GM12878 (cell line): ENCODE results near the gene LPCAT3. TPM values are rescaled to one million over a fixed set of nuclear protein-coding genes. Genes with fewer than 3 reads are reported as not detected.

Experiments used
- ATAC-seq: fragments of 200-7000 bp; cut with Tn5 transposase; 3 replicates; pipeline ENCODE4 v1.9.1; 2020; ENCODE audit warnings: mild to moderate bottlenecking, moderate library complexity
- BruUV-seq: library from RNA; stranded (reverse); fragments of 400-500 nt; replicated peaks from 2 replicates; lab custom pipeline; 2021; lab: Mats Ljungman, UMichigan
- CTCF ChIA-PET: fragments of 300-600 bp; sonication (Branson Sonifier 250); formaldehyde crosslinking; extraction: SDS; loops from one replicate; lab custom pipeline; 2021; ENCODE audit warnings: inconsistent platforms; lab: Yijun Ruan, JAX
- POLR2A ChIA-PET: fragments of 350-600 bp; formaldehyde crosslinking; extraction: SDS; loops from one replicate; lab custom pipeline; 2021; ENCODE audit warnings: inconsistent platforms; lab: Charles Lee
- RAD21 ChIA-PET: fragments of 300-600 bp; sonication (Branson Sonifier 250); formaldehyde crosslinking; loops from one replicate; lab custom pipeline; 2023; ENCODE audit warnings: antibody characterized with exemption; ENCODE audit not compliant: unreplicated experiment; lab: Charles Lee
- SMC1A ChIA-PET: fragments of 300-600 bp; sonication (Branson Sonifier 250); formaldehyde crosslinking; loops from one replicate; lab custom pipeline; 2023; ENCODE audit not compliant: unreplicated experiment, uncharacterized antibody; lab: Charles Lee
- DNase-seq: peaks from one replicate; pipeline ENCODE4 v3.0.0-alpha.2; 2011; ENCODE audit warnings: low read depth, low spot score
- FAIRE-seq: peaks from 3 replicates; lab custom pipeline; 2011; peaks lifted over from hg19 to GRCh38; lab: Jason Lieb, UNC
- H2AFZ ChIP-seq: 2 replicates; pipeline ENCODE4 v1.6.0; 2011; ENCODE audit warnings: low read depth, low read length, control low read depth; ENCODE audit not compliant: control insufficient read depth
- H3K27ac ChIP-seq: 2 replicates; pipeline ENCODE4 v1.5.1; 2011; ENCODE audit warnings: control low read depth; ENCODE audit not compliant: control insufficient read depth, insufficient read depth
- H3K27me3 ChIP-seq, 2 experiments: replicated peaks in 1 of 2; 2 replicates each; pipeline versions ENCODE4 v1.6.0 to v1.6.1; 2011; ENCODE audit warnings: low read length in 1 of 2; ENCODE audit not compliant: control insufficient read depth in 2 of 2, insufficient read depth in 2 of 2
- H3K36me3 ChIP-seq, 2 experiments: 2 replicates each; pipeline ENCODE4 v1.5.1; 2011; ENCODE audit warnings: low read length in 1 of 2; ENCODE audit not compliant: control insufficient read depth in 2 of 2, insufficient read depth in 2 of 2
- H3K4me1 ChIP-seq: 2 replicates; pipeline ENCODE4 v1.6.1; 2011; ENCODE audit warnings: mild to moderate bottlenecking, low read length, moderate library complexity, mixed read lengths; ENCODE audit not compliant: control insufficient read depth, insufficient read depth
- H3K4me2 ChIP-seq: 2 replicates; pipeline ENCODE4 v1.6.0; 2011; ENCODE audit warnings: control low read depth; ENCODE audit not compliant: control insufficient read depth, insufficient read depth
- H3K4me3 ChIP-seq: fragments of 200-600 bp; sonication (generic); 2 replicates; pipeline ENCODE4 v1.5.1; 2016
- H3K79me2 ChIP-seq: 2 replicates; pipeline ENCODE4 v1.6.0; 2011; ENCODE audit warnings: low read length; ENCODE audit not compliant: control insufficient read depth, insufficient read depth
- H3K9ac ChIP-seq: 2 replicates; pipeline ENCODE4 v1.8.0; 2011; ENCODE audit warnings: low read length, control low read depth, mixed read lengths; ENCODE audit not compliant: control insufficient read depth, insufficient read depth
- H3K9me3 ChIP-seq: replicated peaks from 3 replicates; pipeline ENCODE4 v1.5.1; 2011; ENCODE audit warnings: mild to moderate bottlenecking, low read length; ENCODE audit not compliant: control insufficient read depth, insufficient read depth
- H4K20me1 ChIP-seq: 2 replicates; pipeline ENCODE4 v1.6.0; 2011; ENCODE audit not compliant: control insufficient read depth, insufficient read depth
- BMI1 ChIP-seq: fragments of 450-650 bp; IDR thresholded peaks from 2 replicates; pipeline ENCODE4 v1.6.1; 2016; ENCODE audit warnings: mild to moderate bottlenecking, moderate library complexity, borderline replicate concordance
- CUX1 ChIP-seq: IDR thresholded peaks from 2 replicates; pipeline ENCODE4 v1.6.1; 2012; ENCODE audit warnings: improper control_type of control experiment, low read depth, low read length; ENCODE audit not compliant: insufficient replicate concordance
- ESRRA ChIP-seq: IDR thresholded peaks from 2 replicates; pipeline ENCODE4 v1.6.1; 2012; ENCODE audit warnings: mild to moderate bottlenecking, low read length, improper control_type of control experiment
- FOXK2 ChIP-seq: fragments of 450-650 bp; IDR thresholded peaks from 2 replicates; pipeline ENCODE4 v1.6.1; 2017; ENCODE audit warnings: mild to moderate bottlenecking, moderate library complexity
- IRF3 ChIP-seq: fragments of 450-650 bp; IDR thresholded peaks from 2 replicates; pipeline ENCODE4 v1.6.1; 2014; ENCODE audit warnings: mild to moderate bottlenecking
- NR2C1 ChIP-seq: fragments of 450-650 bp; IDR thresholded peaks from 2 replicates; pipeline ENCODE4 v1.6.1; 2017; ENCODE audit warnings: antibody characterized with exemption, mild to moderate bottlenecking, moderate library complexity
- SIN3A ChIP-seq: IDR thresholded peaks from 2 replicates; pipeline ENCODE4 v1.6.1; 2012; ENCODE audit warnings: low read depth, low read length, improper control_type of control experiment
- SMAD1 ChIP-seq: fragments of 450-650 bp; IDR thresholded peaks from 2 replicates; pipeline ENCODE4 v1.6.1; 2018; ENCODE audit warnings: mild to moderate bottlenecking, low read depth; ENCODE audit not compliant: partially characterized antibody
- SRF ChIP-seq, 2 experiments: IDR thresholded peaks; 2 replicates each; pipeline ENCODE4 v1.6.1; 2011; ENCODE audit warnings: low read depth in 2 of 2, low read length in 2 of 2, mild to moderate bottlenecking in 1 of 2, moderate library complexity in 1 of 2
- SUZ12 ChIP-seq: fragments of 200-600 bp; sonication (generic); IDR thresholded peaks from one replicate; pipeline ENCODE4 v1.6.1; 2018; ENCODE audit warnings: antibody characterized with exemption, mild to moderate bottlenecking; ENCODE audit not compliant: unreplicated experiment
- TBL1XR1 ChIP-seq: IDR thresholded peaks from 2 replicates; pipeline ENCODE4 v1.6.1; 2012; ENCODE audit warnings: low read depth, low read length, improper control_type of control experiment
- USF1 ChIP-seq: IDR thresholded peaks from 2 replicates; pipeline ENCODE4 v1.6.1; 2011; ENCODE audit warnings: borderline replicate concordance, low read depth, mild to moderate bottlenecking, moderate library complexity, mixed read lengths, low read length; ENCODE audit not compliant: insufficient read depth; ENCODE audit errors: extremely low read length
- ZNF217 ChIP-seq: fragments of 450-650 bp; IDR thresholded peaks from 2 replicates; pipeline ENCODE4 v1.6.1; 2017; ENCODE audit warnings: antibody characterized with exemption, mild to moderate bottlenecking
- WGBS: methylation state at CpG from one replicate; pipeline ENCODE4 v1.1.6; 2016; ENCODE audit warnings: low lambda C conversion rate; ENCODE audit not compliant: insufficient replicate concordance, insufficient coverage; ENCODE audit errors: missing lambda C conversion rate; 5-methylcytosine and 5-hydroxymethylcytosine counted together
- in situ Hi-C: fragments of 300-500 bp; cut with MboI; formaldehyde crosslinking; loops from 9 replicates; pipeline ENCODE4 v1.14.3; 2018; ENCODE audit warnings: mixed read lengths
- intact Hi-C: fragments of 100-400 bp; cut with micrococcal nuclease; formaldehyde crosslinking; loops from one replicate; pipeline ENCODE4 v1.14.2; 2022; ENCODE audit not compliant: unreplicated experiment
- polyA plus RNA-seq, 11 experiments: library from polyadenylated mRNA; depleted of rRNA in 4 of 11; unstranded in 6 of 11; stranded (reverse) in 5 of 11; fragments of >200 nt; fragmentation: Nextera tagmentation in 4 of 11; fragmentation: Illumina TruSeq in 1 of 11; extraction: Ambion mirVana in 4 of 11; extraction: Trizol in 1 of 11; gene quantifications; 1 replicate in 1 of 11; 2 replicates in 10 of 11; pipeline versions ENCODE4 v1.2.1 to v1.2.3, GENCODE V29; 2011 to 2016; ENCODE audit warnings: inconsistent platforms in 2 of 11, missing spikeins in 2 of 11, low read depth in 1 of 11
- total RNA-seq, 4 experiments: library from RNA; depleted of rRNA in 3 of 4; stranded (reverse); fragments of >200 nt in 3 of 4; fragmentation: Illumina TruSeq in 1 of 4; extraction: Trizol in 1 of 4; gene quantifications; 2 replicates each; pipeline versions ENCODE4 v1.2.1 to v1.2.3, GENCODE V29; 2013 to 2021

LPCAT3 gene
- total and polyA plus RNA-seq, 10 of the 15 experiments (the other 5 are each of a cell fraction or from before 2014, with no cell fraction given): 2.6 to 48.3 (median 23.0) TPM

- TF ChIP-seq CUX1: no peak
Observed at GRCh38 chr12:7026854-7027253, 8.6 kb upstream of the LPCAT3 start (continued).

GRCh38 chr12:7023114-7023513 is 4.8 kb upstream of the LPCAT3 start:
- RAD21 ChIA-PET: no interaction called here
- intact Hi-C loops (no loop called here), in situ Hi-C loops (no loop called here)
- DNase-seq (no peak), ATAC-seq (no peak), FAIRE-seq (no peak)
- H4K20me1 ChIP-seq: no peaks in the 10 kb centered on the region
- no peak overlapping the region for H2AFZ ChIP-seq
- no peaks in the 10 kb centered on the region for H3K9me3 ChIP-seq
- no TSS peak for BruUV-seq
- no peak overlapping the region for H3K27ac ChIP-seq
- no peaks in the 10 kb centered on the region for H3K27me3 ChIP-seq
- H3K36me3 ChIP-seq: no peaks in the 10 kb centered on the region
- H3K4me1 ChIP-seq: no peaks in the 10 kb centered on the region
- CTCF ChIA-PET: interaction anchor here (1.1 to 2.0 kb wide), 2 partner anchors 10 to 89 kb away, joined by 3 to 8 read pairs; no protein-coding TSS in a partner anchor
- no peak overlapping the region for H3K9ac ChIP-seq
- H3K4me2 ChIP-seq: no peak overlapping the region
- POLR2A ChIA-PET: interaction anchor here (1.3 kb wide), 1 partner anchor 63 kb away, joined by 3 read pairs; no protein-coding TSS in a partner anchor
- no peak overlapping the region for H3K4me3 ChIP-seq
- H3K79me2 ChIP-seq: peaks cover 2% of the 10 kb centered on the region
- WGBS: 59% methylated on average over 3 of the region's 3 CpGs
- SMC1A ChIA-PET: interaction anchor here (1.1 to 2.4 kb wide), 3 partner anchors 10 to 90 kb away, joined by 3 to 7 read pairs (median 3); no protein-coding TSS in a partner anchor
- TF ChIP-seq TBL1XR1 (no peak), BMI1 (no peak), NR2C1 (no peak), USF1 (no peak), ESRRA (no peak), SUZ12 (no peak), SIN3A (no peak), IRF3 (no peak), FOXK2 (no peak), ZNF217 (no peak), SMAD1 (no peak), SRF (IDR thresholded peaks at IDR 0.05; ENCODE audit: low read depth in 2 of 2, low read length in 2 of 2) (no peak)
